CD4-positive, alpha-beta T cell treated with Interleukin-21 for 1 hour (primary cell): ENCODE data around the gene CADM1.

ENCODE experiments used
- DNase-seq: peaks from one replicate; pipeline ENCODE4 v3.0.0-alpha.2; 2020

Gene CADM1

GRCh38 chr11:115304774-115305472, 199.3 kb downstream of the CADM1 start:
- DNase-seq: no peak

DNA sequence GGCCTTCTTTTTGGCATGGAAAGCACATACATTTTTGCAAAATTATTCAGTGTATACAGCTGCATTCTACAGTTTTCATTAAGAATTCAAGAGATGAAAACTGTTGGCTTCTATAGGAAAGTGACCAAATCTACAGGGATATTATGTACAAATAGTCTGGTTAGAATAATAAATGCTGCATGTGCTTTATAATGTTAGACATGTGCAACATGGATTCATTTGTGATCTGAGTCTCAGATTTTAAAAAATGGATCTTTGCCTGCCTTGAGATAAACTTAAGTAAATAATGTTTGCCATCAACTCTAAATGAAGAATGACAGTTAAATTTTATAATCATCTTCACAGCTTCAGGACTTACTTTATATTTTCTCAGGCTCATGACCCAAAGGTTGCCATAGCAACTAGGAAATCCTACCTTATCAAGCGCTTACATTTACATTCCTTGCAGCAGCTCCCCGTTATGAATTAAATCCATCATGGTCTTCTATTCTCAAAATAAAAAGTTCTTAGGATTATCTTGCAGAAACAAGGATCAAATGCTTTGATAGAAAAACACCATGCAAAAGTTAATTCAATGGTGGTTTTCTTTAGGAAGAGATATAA, 200.2 kb downstream of the CADM1 start:
- no peak for DNase-seq

GRCh38 chr11:115302946-115303703, 201.1 kb downstream of the CADM1 start:
- DNase-seq: no peak

DNA sequence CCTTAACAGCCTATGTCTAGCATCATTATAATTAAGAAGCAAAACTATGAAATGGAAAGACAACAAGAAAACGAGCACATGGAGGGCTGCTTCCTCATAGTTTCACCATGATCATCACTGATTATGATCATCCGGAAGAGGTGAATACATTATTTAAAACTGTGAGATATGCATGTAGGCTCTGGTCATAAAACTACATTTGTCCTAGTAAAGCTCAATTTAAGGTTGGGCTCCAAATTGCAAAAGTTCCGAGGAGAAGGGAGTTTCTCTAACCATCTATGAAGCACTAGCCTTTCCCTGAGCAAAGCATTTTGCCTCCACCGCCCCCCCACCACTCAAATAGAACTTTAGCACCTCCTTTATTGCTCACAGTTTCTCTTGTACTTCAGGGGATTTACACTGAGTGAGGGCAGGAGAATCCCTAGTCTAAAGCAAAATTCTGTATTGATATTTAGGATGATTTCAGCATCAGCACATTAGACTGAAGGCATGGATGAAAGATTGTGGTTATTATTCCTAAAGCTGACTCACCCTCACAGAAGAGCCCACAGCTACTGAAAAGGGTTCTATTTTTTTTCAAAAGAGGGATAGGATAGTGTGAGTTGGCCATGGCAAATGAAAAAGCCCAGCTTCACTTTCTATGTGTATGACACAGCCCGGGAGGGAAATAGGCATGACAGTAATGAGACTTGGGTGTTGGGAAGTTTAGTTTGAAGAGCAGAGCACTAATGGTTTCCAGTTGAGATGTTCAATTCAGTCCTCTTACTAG, 203.4 kb downstream of the CADM1 start:
- DNase-seq: no peak

- no peak for DNase-seq
Measured at GRCh38 chr11:115298300-115299012, 205.8 kb downstream of the CADM1 start.

GRCh38 chr11:115297330-115297729, 206.9 kb downstream of the CADM1 start:
- DNase-seq: no peak

DNA sequence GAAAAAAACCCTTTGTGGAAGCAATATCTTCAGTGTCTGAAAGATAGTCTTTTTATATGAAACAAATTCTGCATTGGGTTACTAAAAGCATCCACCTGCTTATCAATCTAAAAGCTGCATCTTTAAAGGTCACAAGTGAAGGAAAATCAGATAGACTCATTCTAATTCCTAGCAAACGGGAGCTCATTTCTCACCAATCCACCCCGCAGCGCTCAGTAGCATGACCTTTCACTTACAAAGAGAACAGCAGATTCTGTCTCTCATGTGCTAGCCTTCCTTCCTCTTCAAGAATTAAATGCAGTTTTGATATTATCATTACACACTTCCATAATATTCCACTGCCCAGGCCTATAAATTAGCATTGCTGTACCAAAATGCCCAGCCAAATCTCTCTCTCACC, 212.9 kb downstream of the CADM1 start:
- DNase-seq: no peak

DNA sequence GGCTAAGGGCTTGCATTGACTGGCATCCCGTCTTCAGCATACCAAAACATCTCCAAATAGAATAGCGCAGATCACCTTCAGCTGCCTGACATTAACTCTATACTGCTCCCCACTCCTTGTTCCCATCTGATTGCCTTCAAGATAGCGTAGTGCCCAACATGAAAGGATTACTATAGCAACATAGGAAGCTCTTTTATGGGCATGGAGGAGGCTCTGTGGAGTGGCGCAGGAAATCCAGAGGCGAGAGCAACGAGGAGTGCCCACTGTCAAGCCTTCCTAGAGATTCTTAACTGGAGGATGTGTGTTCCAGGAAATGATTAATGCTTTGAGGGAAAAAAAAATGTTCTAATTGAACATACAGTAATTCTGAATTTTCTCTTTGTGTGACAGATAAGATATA, 213.3 kb downstream of the CADM1 start:
- no peak for DNase-seq

DNA sequence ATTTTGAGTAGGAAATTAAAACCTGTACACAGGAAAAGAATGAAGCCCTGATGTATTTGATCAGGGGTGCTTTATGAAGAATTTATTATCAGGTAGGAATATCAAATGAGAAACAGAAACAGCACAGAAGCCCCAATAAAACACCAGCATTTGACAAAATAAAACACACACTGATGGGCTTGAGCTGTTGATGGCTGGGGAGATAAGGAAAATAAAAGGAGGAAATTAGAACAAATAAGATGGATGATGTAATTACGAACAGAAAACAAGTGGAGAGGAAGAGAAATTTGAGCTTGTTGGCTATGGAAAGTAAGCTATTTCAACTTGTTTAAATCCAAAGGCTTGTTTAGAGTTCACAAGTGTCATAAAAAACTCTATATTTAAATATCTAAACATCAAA, 213.7 kb downstream of the CADM1 start:
- DNase-seq: no peak

DNA sequence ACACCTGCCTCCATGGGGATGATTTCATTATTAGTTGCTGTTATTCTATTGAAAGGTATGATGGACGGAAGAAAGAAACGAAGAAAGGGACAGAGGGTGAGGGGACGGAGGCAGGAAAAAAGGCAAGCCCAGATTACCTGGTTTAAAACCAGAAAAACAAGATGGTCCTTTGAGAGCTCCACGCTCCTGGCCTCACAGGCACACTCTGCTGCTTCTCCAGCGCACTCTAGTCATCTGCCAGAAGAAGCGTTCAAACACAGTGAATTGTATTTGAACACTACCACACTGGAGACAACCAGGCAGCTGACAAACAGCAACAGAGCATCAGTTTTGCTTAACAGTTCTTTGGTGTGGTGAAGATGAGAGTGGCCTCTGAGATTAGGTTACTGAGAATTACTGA, 216.9 kb downstream of the CADM1 start:
- DNase-seq: no peak

DNA sequence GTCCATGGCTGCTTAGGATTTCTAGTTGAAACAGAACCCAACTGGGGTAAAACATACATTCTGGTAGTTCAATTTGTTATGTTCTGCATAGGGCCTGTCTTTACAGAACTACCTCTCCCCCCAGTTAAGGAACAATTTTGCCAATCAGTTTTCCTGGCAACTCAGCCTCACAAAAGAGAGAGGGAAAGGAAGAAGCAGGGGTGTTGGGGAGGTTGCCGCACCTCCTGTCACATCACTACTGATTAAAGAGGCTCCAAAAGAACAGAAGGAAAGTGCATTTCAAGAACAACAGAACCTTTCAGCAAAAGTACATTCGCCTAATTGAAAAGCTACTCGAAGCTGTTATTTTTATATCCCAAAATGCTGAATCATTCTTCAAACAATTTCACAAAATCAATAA, 217.6 kb downstream of the CADM1 start:
- no peak for DNase-seq

GRCh38 chr11:115284773-115285172, 219.4 kb downstream of the CADM1 start:
- DNase-seq: no peak

GRCh38 chr11:115282923-115283322, 221.3 kb downstream of the CADM1 start:
- no peak for DNase-seq

- DNase-seq: no peak
Measured at GRCh38 chr11:115280775-115281174, 223.4 kb downstream of the CADM1 start.

- DNase-seq: no peak
Measured at GRCh38 chr11:115279813-115280761, 224.1 kb downstream of the CADM1 start.

- DNase-seq: no peak
Measured at GRCh38 chr11:115276799-115277198, 227.4 kb downstream of the CADM1 start.

DNA sequence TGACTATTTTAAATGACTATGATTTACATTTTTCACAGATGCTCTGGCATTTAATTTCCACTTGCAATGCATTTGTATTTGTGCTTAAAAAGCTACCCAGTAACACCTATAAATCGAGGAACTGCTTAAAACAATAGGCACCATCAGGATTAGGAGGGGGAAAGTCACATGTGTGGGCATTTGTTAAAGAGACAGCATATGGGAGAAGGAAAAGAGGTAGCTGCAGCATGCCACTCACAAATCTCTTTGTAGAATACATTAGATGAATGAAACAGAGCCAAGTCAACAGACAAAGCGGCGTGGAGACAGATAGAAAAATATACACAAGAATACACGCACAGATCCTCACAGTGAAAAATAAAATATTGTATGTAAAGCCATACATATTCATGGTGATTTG, 228.0 kb downstream of the CADM1 start:
- DNase-seq: no peak

- DNase-seq: no peak
Measured at GRCh38 chr11:115275045-115275444, 229.2 kb downstream of the CADM1 start.

DNA sequence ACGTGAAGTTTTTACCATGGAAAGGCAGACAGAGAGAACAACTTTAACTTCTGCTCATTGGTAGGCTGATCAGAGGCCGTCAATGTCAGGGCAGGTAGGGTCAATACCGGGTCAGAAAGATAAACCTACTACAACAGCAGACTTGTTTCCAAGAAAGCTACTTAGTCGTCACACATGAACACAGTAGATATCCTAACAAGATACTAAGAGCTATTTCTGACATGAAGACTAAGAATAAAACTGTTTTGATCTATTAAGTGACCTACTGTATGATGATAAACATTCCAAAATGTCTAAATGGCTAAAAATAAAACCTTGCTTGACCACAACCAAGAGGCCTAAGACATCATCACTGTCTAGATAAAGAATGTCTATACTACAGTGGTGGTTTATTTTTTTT, 231.3 kb downstream of the CADM1 start:
- DNase-seq: no peak

- DNase-seq: no peak
Measured at GRCh38 chr11:115271643-115272042, 232.6 kb downstream of the CADM1 start.

GRCh38 chr11:115269191-115269950, 234.8 kb downstream of the CADM1 start:
- no peak for DNase-seq
